NCI-H2196 treated with DMSO at 0.1 percent for 48 hours (cell line): ENCODE data around the gene LRRC7.

Experiments used
- DNase-seq: peaks from one replicate; lab custom pipeline; 2025; ENCODE audit not compliant: unreplicated experiment; lab: John Stamatoyannopoulos, UW

Gene LRRC7

GRCh38 chr1:69567652-69568420 lies at the start of gene LRRC7:
Gene LRRC7, plus strand, starts transcription at chr1:69567922. Its CDS starts 718 bp downstream, at chr1:69568640.
- peak; percentile 56 for DNase-seq

DNA sequence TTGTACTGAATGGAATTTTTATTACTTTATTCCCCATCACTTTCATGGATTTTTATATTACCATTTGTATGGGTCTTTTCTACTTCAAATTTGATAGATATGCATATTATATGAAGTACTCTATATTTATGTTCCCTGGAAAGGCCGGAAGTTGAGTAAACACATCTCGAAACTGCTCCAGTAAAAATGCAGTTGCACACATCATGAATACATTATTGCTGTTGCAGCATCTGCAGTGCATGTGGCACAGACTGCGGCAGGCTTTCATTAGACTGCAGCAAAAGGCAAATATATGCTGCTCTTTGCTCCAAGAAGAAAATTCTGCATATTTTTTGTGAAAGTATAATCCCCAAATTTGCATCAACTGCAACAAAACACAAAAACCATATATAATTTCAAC lies 48.7 kb upstream of the LRRC7 start:
- no peak for DNase-seq

DNA sequence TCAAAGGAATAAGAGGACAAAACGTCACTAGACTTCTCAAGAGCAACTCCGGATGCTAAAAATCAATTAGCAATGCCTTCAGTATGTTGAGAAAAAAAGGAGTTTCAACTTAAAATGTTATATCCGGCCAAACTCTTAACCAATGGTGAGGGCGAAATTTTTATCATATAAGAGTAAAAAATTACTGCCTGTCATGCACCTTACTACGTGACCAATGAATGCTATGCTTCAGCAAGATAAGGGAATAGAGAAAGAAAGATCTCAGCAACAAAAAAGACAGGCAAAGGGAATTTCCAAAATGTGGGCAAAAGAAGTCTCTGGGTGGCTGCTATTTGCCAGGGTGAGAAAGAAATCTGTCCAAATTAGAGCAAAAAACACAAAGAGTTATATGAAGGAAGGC lies 47.4 kb upstream of the LRRC7 start:
- no peak for DNase-seq

GRCh38 chr1:69523032-69523431 lies 44.7 kb upstream of the LRRC7 start:
- DNase-seq: no peak

GRCh38 chr1:69523461-69523860 lies 44.3 kb upstream of the LRRC7 start:
- DNase-seq: no peak

DNA sequence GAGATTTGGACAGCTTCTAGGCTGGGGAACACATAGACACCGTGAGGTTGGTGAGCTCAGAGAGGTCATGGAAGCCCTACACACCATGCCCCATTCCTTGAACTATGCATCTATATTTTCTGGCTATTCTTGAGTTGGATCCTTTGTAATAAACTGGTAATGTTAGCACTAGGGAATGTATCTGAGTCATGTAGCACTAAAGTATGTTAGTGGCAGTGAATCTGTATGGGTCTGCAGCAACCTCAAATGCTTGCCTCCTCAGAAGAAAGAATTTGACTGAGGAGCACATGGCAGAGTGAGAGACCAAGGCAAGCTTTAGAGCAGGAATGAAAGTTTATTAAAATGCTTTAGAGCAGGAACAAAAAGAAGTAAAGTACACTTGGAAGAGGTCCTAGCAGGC lies 43.7 kb upstream of the LRRC7 start:
- DNase-seq: no peak

GRCh38 chr1:69527273-69527672 lies 40.4 kb upstream of the LRRC7 start:
- no peak for DNase-seq

DNA sequence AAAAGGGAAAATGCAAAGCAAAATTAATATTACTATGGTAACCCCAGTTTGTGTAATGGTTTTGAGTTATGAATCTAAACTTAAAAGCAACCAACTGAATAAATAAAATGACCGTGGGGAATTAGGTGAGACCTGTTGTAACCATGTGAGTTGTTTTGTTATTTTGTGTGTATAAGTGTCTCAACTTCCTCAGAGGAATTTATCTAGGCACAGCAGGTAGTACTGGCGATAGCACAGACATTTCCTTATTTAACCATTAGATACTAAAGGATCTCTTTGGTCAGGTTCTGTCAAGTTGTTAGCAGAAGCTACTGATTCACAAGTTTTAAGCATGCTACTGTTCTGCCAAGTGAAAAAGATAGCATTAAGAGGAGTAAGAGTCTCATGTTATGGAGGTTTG lies 39.3 kb upstream of the LRRC7 start:
- DNase-seq: no peak

DNA sequence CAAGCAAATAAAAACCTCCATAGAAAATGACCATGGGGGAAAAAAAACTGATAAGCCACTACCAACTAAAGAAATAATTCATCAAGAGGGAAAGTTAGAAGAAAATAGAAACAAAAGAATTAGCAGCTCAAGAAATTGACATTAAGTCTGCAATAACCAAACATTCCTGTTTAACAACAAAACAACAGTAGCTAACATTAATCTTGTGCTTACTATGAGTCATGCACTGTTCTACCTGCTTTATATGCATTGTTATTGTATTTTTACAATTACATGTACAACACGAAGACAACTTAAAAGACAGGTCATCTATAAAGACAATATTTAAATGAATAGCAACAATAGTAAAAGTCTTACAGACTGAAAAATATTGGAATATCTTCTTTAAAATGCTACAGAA lies 34.4 kb upstream of the LRRC7 start:
- no peak for DNase-seq

DNA sequence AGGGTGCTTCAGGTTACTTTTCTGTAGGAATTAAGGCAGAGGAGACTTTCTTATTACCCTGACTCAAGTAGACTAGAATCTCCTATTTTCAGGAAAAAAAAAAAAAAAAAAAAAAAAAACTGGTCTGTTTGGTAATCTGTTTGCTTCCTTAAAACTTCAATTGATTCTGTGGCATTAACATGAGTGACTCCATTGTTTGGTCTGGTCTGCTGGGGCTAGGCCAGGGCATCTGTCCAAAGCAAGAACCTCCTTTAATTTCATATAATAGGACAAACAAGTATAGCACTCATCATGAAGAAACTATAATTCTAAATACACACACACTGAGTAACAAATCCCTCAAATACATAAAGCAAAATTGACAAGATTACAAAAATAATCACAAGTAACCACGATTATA lies 32.9 kb upstream of the LRRC7 start:
- no peak for DNase-seq

DNA sequence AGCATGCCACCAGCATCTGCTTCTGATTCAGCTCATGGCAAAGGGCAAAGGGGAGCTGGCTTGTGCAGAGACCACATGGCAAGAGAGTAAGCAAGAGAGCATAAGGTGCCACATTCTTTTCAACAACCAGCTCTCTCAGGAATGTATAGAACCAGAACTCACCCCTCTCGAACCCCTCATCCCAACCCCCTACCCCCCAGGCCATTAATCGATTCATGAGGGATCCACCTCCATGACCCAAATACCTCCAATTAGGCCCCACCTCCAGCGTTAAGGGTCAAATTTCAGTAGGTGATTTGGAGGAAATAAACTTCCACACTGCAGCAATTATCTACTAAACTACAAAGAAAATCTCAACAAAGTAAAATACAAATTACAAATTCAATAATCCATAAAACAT lies 32.2 kb upstream of the LRRC7 start:
- DNase-seq: no peak

GRCh38 chr1:69540052-69540451 lies 27.7 kb upstream of the LRRC7 start:
- DNase-seq: no peak

GRCh38 chr1:69551476-69552324 lies 16.0 kb upstream of the LRRC7 start:
- no peak for DNase-seq

- no peak for DNase-seq
Measured at GRCh38 chr1:69553726-69554125, 14.0 kb upstream of the LRRC7 start.

DNA sequence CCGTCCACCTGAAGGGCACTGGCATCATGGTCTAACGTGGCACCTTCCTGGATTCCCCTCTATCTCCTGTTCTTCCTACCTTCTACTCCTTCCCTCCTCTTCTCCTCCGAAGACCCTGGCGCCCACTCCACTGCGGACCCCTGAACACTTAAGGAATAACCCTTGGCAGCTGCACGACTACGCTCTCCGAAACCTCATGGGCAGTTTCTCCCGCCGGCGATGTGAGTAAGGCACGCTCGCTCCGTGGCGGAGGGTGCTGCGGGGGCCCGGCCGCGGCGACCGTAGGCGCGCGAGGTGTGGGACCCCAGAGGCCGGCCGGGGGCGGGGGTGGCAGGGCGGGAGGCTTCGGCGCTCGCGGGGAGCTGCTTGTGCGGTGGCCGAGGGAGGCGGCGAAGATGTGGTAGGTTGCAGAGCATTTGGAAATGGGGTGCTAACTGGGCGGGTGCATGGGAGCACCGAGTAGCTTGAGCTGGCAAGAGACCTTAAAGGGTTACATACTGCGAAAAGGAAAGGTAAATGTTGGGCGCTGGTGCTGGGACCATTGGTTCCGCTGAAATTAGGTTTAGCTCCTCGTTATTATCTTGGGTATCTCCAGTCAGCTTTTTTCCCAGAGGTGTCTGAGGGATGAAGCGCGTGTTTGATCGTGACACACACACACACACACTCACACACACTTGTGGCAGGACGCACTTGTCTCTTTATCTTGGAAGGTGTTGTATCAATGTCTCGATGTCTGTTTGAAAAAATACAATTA lies 876 bp downstream of the LRRC7 start:
- DNase-seq: no peak

DNA sequence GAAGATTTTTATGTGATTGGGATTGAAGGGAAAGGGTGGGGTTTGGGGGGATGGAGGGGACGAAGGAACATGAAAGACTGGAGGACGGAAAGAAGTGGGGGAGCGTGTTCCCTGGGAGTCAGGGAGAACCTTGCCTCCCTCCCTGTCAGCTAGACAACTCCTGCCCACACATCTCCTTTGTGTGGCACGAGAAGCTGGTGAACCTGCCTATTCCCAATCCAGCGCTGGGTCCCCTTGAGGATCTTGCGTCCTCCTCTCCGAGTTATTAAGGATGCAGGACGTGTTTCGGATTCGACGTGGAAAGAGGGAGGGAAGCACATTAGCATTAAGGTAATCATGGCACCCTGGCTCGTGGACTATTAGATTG lies 1.4 kb downstream of the LRRC7 start:
- no peak for DNase-seq

GRCh38 chr1:69569576-69570328 lies 2.0 kb downstream of the LRRC7 start:
- DNase-seq: no peak

DNA sequence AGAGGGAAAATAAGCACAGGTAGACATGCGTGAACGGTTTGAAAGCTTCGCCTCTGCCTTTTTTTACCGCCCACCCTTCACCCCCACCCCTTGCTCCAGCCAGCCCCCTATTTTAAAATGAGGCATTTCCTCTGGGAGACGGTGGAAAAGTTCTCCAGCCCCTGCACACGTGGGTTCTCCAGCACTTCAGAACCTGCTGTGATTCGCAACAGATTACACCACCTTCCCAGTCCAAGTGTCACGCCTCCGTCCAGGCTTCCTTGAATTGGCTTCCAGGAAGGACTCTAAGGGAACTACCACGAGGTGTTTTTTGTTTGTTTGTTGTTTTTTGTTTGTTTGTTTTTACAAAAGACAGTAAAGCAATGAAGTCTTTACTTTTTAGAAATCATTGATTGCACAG lies 2.6 kb downstream of the LRRC7 start:
- no peak for DNase-seq

- DNase-seq: no peak
Measured at GRCh38 chr1:69572921-69573320, 5.2 kb downstream of the LRRC7 start.

GRCh38 chr1:69573911-69574310 lies 6.2 kb downstream of the LRRC7 start:
- no peak for DNase-seq

DNA sequence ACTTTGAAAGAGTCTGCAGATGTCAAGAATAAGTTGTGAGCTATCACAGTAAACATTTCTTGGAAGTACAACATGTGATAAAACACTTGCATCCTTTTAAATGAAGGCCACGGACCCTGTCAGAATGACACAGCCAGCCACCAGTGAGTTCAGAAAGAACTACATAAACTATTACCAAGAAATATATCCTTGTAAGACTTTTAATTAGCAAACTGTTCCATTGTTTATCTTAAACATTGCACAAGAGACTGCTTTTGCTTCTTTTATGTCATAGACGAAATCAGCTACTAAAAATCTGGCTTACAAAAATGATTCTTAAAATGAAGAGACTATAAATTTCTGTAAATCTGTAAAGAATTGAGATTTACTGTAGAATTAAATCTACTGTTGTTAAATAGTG lies 17.9 kb downstream of the LRRC7 start:
- DNase-seq: no peak
